Fibroblast of skin of right quadriceps (primary cell): ENCODE results near the gene ALX4.
A peak's percentile ranks its signal among the peaks of the same experiment; 100 is the strongest.

Source experiments
- DNase-seq: peaks from one replicate; pipeline ENCODE4 v3.0.0-alpha.2; 2013

ALX4 gene

GRCh38 chr11:44243086-44243485 is 66.9 kb downstream of the ALX4 start:
- no peak for DNase-seq

GRCh38 chr11:44241851-44242250 is 68.1 kb downstream of the ALX4 start:
- no peak for DNase-seq

- DNase-seq = no peak
These were observed 72.8 kb downstream of the ALX4 start for GRCh38 chr11:44237156-44237555.

GRCh38 chr11:44236296-44236695 is 73.6 kb downstream of the ALX4 start:
- DNase-seq = no peak

GRCh38 chr11:44235765-44236201 is 74.2 kb downstream of the ALX4 start:
- peak; percentile 87 for DNase-seq

GRCh38 chr11:44229624-44230023 is 80.3 kb downstream of the ALX4 start:
- DNase-seq = peak; percentile 45

- DNase-seq = peak; percentile 51
These were observed 80.8 kb downstream of the ALX4 start for GRCh38 chr11:44229098-44229497.

GRCh38 chr11:44228379-44228778 is 81.6 kb downstream of the ALX4 start:
- DNase-seq = no peak

GRCh38 chr11:44226945-44227344 is 83.0 kb downstream of the ALX4 start:
- DNase-seq = no peak

GRCh38 chr11:44226490-44226889 is 83.4 kb downstream of the ALX4 start:
- DNase-seq = no peak

GRCh38 chr11:44224867-44225501 is 85.0 kb downstream of the ALX4 start:
- DNase-seq = no peak

- peak; percentile 89 for DNase-seq
These were observed 86.7 kb downstream of the ALX4 start for GRCh38 chr11:44223238-44223637.

- DNase-seq = peak; percentile 39
These were observed 87.9 kb downstream of the ALX4 start for GRCh38 chr11:44221992-44222391.

- no peak for DNase-seq
These were observed 88.5 kb downstream of the ALX4 start for GRCh38 chr11:44221456-44221855.

GRCh38 chr11:44219830-44220796 is 89.8 kb downstream of the ALX4 start:
- DNase-seq = no peak

- DNase-seq = no peak
These were observed 92.5 kb downstream of the ALX4 start for GRCh38 chr11:44217432-44217831.

- DNase-seq = no peak
These were observed 96.8 kb downstream of the ALX4 start for GRCh38 chr11:44213148-44213547.

GRCh38 chr11:44212128-44212527 is 97.8 kb downstream of the ALX4 start:
- DNase-seq = no peak
